Stomach (tissue), 4 donors: ENCODE results near the gene THSD4.

ENCODE experiments used
- EP300 ChIP-seq: sonication (generic); formaldehyde crosslinking; IDR thresholded peaks from one replicate; pipeline ENCODE4 v1.6.1; 2017; ENCODE audit warnings: antibody characterized with exemption
- POLR2AphosphoS5 ChIP-seq, 3 donors: sonication (generic); formaldehyde crosslinking; IDR thresholded peaks; one replicate each; pipeline ENCODE4 v1.6.1; 2016; ENCODE audit warnings: antibody characterized with exemption in 3 of 3
- TF ChIP-seq, protein P1 (sequence below), 7 experiments: fragments of 450-650 bp in 4 of 7; fragments of 200-600 bp in 3 of 7; sonication (generic) in 3 of 7; IDR thresholded peaks; one replicate each; pipeline ENCODE4 v1.5.1; 2016 to 2019; ENCODE audit warnings: antibody characterized with exemption in 7 of 7, control low read depth in 2 of 7, mild to moderate bottlenecking in 1 of 7

DNA sequence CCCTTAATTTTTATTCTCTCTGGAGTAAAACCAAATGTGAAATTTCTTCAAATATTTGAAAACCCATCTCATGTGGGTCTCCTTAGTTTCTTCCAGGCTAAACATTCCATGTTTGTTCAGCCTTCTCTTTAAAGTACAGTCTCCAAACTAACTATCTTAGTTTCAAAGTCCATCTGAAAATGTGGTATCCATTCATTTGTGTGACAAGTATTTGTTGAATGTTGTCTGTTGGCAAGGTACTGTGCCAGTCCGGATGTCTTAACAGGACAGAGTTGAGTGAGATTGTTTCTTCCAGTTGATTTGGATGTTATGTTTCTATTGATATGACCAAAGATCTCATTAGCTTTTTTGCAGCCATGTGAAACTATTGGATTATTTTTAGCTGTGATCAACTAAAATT, 347.4 kb downstream of the THSD4 start:
- TF ChIP-seq, protein P1, sequence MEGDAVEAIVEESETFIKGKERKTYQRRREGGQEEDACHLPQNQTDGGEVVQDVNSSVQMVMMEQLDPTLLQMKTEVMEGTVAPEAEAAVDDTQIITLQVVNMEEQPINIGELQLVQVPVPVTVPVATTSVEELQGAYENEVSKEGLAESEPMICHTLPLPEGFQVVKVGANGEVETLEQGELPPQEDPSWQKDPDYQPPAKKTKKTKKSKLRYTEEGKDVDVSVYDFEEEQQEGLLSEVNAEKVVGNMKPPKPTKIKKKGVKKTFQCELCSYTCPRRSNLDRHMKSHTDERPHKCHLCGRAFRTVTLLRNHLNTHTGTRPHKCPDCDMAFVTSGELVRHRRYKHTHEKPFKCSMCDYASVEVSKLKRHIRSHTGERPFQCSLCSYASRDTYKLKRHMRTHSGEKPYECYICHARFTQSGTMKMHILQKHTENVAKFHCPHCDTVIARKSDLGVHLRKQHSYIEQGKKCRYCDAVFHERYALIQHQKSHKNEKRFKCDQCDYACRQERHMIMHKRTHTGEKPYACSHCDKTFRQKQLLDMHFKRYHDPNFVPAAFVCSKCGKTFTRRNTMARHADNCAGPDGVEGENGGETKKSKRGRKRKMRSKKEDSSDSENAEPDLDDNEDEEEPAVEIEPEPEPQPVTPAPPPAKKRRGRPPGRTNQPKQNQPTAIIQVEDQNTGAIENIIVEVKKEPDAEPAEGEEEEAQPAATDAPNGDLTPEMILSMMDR (IDR thresholded peaks at IDR 0.05), result no peak
- no peak for TF ChIP-seq POLR2AphosphoS5 (IDR thresholded peaks at IDR 0.05)
- no peak for TF ChIP-seq EP300
